Stimulated activated CD4-positive, alpha-beta T cell treated with anti-CD3 and anti-CD28 coated beads, Interleukin-2, amount 100 ng/mL, for 4 hours (primary cell): ENCODE results near the gene COX4I2.
"Not testable (repeated sequence)": the region's sequence is repeated elsewhere in the genome, so short reads cannot be mapped to it uniquely, and the experiment has no call there.

Experiments
- DNase-seq: peaks from one replicate; pipeline ENCODE4 v3.0.0-alpha.2; 2020; ENCODE audit warnings: low read depth

The COX4I2 gene

DNA sequence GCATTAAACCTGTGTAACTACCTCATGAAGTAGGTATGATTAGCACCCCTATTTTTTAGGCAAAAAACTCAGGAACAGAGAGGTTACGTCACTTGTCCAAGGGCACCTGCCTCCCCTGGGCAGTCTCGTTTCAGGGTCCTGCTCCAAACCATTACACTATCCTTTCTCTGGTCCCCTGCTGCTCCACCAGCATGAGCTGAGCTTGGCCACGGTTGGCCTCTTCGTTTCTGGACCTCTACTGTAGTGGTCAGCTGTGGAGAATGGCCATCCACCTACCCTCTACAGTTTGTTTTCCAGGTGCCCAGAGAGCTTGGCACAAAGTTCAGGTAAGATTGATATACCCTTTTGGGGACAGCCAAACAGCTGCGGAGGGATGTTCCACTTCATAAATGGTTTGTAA lies 16.8 kb downstream of the COX4I2 start:
- no peak for DNase-seq

DNA sequence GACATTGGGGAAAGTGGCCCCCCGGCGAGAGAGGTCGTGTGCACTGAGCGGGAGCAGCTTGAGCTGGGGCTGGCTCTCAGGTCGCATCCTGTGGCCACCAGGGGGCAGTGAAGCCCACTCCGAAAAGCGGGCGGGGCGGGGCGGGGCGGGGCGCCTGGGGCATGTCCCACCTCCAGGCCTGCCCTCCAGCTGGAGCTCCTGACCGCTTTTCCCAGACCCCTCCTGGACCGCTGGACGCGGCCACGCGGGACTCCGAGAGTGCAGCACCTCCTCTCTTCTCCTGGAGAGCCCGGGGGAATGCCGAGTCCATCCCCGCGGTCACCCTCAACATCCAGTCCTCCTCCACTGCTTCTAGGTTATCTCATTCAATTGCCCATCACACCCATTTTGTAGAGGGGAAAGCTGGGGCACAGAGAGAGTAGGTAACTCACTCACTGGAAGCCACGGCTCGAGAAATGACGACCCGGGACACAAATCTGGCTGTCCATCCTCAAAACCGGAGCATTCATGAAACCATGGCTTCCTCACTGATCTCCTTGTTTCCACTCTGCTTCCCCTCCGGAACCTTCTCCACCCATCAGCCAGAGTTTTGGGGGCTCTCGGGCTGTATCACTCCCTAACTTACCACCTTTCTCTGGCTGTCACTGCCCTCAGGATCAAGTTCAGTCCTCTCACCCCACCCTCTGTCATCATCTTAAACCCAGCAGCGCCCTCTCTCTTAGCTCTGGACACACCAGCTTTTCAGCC lies 24.1 kb downstream of the COX4I2 start:
- peak; percentile 60 for DNase-seq

DNA sequence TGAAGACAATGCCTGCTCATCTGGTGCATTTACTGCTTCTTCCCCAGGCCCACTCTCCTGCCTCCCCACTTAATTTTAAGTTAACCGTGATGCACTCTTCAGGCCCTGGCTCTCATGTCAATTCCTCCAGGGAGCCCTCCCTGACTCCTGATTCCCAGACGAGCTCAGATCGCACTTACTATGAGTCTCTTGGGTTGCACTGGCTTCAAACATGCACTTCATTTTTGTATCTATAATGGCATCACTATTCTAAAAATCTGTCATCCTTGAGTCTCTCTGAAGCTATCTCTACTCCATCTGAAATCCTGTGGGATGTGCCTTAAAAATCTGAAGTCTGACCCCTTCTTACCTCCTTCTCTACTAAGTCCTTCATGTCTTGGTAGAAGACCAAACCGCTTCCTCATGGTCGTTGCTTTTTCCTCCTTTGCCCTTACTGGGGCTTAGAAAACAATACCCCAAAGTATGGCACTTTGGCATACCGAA lies 24.7 kb downstream of the COX4I2 start:
- no peak for DNase-seq

DNA sequence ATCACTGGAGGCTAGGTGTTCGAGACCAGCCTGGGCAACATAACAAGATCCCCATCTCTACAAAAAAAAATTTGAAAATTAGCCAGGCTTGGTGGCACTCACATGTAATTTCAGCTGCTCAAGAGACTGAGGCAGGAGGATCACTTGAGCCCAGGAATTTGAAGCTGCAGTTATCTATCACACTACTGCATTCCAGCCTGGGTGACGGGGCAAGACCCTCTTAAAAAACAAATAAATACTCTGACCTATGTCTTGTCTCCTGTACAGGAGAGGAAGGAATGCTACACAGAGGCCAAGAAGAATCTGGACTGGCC lies 25.8 kb downstream of the COX4I2 start:
- DNase-seq: no peak

DNA sequence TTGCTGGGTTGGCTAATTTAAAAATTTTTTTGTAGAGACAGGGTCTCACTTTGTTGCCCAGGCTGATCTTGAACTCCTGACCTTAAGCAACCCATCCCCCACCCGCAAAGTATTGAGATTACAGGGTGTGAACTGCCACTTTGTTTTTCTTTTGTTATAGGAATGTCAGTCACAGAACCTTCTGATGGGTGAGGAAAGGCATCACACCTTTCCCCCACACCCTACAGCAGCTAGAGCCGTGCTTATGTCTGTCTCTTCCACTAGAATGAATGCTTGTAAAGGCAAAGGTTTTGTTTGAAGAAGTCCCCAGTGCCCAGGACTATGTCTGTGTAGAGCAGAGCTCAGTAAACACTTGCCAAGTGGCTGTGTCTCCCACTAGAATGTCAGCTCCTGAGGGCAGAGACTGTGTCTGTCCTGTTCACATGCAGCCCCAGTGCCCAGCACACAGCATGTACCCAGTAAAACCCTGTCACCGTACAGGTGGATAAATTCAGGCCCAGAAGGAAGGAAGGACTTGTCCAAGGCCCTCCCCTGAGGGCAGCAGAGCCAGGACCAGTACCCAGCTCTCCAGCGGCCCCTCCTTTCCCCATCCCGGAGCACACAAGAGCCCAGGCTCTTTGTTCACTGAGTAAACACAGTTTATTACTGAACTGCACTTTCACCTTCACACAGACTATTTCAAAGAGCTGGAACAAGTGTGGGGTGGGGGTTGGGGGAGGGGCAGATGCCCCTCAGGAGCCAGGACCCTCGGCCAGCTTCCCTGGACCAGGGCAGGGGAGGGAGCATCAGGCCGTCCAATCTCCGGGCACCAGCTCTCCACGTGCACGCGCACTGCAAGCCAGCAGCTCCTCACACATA lies 26.4 kb downstream of the COX4I2 start:
- no peak for DNase-seq

DNA sequence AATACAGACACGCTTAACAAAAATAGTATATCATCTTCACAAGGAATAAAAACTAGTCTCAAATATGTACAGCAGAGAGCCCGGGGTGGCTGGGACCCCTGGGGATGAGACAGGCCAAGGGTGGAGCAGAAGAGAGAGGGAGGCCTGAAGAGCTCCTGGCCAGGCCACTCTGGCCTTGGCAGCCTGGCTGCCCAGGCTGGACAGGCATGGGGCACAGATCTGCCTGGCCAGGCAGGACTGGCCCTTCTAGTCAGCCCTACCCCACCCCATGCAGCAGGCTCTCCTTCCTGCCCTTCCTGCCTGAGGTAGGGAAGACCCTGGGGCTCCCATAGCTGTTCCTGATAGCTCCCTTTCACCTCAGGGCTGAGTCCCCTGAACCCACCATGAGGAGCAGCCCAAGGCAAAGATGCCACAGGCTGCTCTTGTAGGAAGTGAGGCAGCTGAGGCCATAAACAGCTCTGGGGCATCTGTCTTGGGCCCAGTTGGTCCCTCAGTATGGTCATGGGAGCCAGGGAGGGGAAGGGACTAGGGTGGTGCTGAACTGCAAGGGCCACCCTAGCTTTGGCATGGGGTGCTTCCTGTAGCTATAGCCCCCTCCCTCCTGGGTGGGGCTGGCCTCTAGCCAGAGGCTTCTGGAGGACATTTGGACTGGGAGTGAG lies 27.1 kb downstream of the COX4I2 start:
- DNase-seq: no peak

DNA sequence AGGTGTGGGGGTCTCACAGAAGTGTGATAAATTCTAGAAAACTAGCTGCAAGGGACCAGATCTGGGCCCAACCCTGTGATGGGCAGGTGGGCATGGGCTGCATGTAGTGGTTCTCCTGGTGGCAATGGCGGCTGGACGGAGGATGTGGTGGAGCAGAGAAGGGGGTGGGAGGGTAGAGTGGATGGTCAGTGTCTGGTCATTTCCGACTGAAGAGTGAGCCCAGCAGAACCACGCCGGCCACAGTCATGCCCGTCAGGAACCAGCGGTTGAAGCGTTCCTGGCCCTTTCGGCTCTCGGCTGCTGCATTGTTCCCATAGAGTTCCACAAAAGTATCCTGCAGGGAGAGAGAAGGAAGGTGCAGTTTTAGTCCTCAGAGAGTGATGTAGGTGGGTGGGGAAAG lies 28.0 kb downstream of the COX4I2 start:
- DNase-seq: no peak

DNA sequence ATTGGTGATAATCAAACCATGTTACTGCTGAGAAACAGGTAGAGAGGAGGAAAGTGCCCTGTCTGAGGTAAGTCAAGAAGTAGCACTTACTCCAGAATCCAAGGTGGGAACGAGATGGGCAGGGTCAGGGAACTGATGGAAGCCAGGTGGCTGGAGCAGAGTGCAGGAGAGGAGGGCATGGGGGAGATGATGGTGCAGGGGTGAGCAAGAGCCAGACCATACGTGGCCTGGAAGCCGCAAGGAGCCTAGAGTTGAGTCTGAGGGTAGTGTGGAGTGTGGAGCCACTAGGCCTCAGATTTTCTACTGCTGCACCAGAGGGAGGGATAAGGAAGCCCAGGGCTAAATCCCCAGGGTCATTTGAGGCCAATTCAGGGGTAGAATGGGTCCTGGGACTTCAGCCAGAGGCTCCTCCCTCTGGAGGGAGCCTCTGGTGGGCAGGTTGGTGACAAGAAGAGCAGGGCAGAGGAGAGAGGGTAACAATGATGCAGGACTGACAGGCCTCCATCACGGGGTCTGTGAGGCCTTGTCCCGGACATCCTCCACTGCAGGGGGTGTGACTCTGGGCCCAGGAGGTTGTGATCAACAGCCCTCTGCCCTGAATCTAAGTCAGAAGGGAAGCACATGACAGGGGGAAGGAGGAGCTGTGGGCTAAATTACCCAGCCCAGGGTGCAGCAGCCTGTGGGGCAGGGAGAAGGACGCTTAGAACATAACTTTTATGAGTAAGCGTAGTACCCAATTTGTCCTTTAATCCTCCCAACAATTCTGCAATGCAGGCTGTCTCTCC lies 28.7 kb downstream of the COX4I2 start:
- no peak for DNase-seq

DNA sequence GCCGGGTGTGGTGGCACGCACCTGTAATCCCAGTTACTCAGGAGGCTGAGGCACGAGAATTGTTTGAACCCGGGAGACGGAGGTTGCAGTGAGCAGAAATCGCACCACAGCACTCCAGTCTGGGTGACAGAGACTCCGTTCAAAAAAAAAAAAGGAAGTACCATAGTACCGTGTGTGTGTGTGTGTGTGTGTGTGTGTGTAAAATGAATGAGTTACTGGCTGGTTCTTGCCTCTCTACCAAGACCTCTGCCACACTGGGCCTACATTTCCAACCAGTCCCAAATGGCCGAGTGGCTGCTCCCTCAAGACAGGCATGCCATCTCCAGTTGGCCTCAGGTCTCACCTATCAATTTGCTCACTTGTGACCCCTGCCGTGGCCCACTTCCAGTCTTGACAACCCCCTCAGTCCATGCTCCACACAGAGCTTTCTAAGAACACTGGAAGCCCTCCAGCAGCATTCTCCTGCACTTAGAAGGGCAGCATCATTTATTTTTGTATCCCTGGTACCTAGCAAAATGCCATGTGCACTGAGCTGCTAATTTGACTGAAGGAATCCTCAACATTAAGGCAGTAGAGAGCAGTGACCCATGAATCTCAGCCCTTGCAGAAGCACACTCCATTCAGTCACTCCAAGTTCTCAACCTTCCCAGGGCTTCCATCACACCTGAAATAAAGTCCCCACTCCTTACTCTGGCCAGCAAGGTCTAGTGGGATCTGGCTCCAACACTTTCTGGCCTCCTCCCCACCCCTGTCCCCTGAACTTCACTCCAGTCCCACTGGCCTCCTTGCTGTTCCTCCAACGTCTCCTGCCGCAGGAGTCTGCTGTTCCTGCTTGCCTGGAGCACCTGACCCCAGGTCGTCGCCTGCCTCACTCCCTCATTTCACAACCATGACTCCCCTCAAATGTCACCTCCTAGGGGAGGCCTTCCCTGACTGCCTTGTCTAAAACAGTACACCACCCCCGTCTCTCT lies 29.9 kb downstream of the COX4I2 start:
- no peak for DNase-seq

DNA sequence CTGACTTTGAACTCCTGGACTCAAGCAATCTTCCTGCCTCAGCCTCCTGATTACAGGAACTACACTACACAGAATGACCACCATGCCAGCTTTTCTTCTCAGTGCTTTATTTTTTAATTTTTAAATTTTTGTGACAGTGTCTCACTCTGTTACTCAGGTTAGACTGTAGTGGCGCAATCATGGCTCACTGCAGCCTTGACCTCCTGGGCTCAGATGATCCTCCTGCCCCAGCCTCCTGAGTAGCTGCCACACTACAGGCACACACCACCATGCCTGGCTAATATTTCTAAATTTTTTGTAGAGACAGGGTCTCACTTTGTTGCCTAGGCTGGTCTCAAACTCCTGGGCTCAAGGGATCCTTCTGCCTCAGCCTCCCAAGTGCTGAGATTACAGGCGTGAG lies 31.2 kb downstream of the COX4I2 start:
- not testable (repeated sequence) for DNase-seq

DNA sequence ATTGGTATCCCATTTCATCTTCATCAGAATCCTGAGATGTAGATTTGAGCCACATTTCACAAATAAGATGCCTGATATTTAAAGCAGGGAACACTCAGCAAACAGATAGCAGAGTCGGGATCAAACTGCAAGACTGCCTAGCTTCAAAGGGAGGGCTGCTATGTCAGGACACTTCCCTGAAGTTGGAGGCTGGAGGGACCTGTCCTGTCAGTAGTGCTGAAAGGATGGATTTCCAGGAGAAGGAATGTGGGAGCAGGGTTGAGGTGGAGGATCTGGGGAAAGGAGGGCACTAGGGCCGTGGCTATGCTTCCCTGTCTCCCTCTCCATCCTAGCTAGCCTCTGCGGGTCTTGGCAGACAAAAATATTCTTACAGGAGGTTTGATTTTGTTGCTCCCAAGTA lies 32.2 kb downstream of the COX4I2 start:
- DNase-seq: no peak

DNA sequence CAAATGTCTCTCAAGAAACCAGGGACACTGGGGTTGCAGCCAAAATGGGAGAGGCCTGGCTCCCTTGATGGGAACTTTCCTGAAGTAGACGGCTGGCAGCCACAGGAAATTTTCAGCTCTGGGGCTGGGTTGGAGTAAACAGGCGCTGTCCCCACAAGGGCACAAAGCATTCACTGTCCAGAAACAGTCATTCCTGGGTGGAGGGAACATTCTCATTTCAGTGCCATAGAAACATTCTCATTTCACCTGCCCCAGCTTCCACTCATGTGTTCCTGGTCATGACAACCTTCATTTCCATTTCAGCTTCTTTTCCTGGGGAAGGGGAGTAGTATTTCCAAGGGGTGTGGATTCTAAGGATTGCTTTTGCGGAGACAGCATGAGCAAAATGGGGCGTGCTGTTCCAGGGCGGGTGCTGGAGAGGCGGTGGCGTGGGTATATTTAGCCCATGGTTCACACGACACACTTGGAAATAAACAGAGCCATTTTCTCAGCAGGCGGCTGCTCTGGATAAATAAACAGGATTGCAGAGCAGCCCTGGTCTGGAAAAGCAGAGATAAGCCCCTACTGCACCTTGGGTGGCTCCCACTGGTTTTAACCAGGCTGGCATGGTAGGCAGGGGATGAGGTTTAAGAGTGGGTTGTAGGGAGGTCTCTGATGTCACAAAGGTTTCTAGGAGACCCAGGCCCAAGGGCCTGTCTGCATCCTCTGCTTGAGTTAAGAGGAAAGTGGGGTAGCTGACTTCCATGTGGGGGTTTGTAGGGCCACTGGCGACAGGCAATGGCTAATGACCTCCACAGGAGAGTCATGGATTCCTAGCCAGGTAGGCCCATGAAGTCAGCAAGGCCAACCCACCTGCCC lies 32.9 kb downstream of the COX4I2 start:
- no peak for DNase-seq

DNA sequence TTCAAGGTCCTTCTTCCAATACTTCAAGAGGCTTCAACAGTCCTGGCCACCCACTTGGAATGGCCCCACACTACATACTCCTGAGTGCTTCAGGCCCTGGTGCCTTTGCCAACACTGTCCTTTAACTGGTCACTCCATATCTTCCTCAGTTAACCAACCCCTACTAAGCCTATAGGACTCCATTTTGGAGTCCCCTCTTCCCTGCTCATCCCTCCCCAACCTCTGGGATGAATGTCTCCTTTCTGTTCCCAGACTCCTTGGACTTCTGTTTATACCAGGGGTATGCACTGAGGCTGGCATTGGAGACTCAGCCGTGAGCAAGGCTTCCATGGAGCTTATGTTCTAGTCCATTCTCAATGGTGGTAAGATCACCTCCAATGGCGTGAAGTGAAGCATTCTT lies 33.6 kb downstream of the COX4I2 start:
- no peak for DNase-seq

DNA sequence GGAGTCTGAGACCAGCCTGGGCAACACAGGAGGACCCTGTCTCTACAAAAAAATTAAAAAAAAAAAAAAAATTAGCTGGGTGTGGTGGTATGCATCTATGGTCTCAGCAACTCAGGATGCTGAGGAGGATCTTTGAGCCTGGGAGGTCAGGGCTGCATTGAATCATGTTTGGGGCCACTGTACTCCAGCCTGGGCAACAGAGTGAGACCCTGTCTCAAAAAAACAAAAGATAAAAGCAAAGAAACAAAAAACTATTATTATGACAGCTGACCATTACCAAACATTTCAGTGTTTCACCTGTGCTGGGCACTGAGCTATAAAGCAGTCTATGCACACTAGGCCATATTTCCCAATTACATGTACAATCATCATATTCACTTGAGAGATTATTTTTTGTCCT lies 35.7 kb downstream of the COX4I2 start:
- no peak for DNase-seq

DNA sequence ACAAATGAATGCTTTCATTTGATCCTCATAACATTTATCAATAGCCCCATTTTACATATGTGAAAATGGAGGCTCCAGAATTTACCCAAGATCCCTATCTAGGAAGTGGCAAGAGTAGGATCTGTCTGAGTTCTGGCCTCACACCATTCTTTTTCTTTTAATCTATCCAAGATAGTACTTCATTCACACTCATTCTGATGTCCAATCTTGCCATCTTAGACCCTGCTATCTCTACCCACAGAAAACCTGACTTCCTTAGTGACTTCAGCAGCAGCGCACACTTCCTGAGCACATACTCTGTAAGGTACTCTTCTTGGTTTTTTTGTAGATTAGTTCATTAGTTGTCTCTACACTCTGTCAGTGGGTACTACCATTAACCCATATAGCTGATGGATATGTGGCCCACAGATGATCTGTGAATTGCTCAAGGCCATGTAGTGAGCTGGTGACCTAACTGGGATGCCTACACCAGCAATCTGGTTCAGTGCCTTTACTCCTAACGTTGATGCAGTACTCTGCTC lies 36.3 kb downstream of the COX4I2 start:
- DNase-seq: no peak

DNA sequence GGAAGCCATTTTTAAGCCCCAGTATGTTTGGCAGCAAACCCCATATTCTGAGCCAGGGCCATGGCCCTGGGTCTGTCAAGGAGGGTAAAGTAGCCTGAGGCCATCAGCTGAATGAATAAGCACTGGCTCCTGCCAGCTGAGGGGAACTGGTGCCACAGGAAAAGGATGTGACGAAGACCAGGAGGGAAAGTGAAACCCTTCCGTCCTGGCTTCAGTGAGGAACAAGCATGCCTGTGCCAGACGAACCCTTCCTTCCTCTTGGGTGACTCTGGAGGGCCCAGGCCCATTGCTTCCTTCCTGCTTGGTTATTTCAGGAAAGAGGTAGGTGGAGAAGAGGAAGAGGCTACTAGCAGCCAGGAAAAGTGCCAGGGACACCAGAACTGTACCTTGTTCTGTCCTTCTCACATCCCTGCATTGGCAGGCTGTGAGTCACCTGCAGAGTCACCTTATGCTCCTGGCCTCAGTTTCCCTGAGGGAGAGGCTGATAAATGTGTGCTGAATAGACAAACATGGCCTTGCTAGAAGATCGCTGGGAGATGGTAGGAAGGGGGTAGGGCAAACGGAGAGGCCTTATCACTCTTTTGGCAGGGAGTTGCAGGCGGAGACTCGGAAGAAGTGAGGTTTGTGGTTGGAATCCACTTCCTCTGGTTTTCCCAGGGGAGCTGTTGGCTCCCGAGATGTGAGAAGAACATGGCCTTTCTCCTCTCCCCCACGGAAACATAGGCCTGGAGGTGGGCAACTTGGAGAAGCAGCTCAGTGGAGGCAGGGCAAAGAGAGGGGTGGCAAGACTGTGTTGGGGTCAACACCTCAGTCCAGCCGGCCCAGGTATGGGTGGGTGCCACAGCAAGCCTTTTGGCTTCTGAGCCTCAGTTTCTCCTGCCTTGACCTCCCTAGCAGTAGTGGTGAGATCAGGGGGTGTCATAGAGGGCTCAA lies 37.4 kb downstream of the COX4I2 start:
- peak; percentile 60 for DNase-seq

DNA sequence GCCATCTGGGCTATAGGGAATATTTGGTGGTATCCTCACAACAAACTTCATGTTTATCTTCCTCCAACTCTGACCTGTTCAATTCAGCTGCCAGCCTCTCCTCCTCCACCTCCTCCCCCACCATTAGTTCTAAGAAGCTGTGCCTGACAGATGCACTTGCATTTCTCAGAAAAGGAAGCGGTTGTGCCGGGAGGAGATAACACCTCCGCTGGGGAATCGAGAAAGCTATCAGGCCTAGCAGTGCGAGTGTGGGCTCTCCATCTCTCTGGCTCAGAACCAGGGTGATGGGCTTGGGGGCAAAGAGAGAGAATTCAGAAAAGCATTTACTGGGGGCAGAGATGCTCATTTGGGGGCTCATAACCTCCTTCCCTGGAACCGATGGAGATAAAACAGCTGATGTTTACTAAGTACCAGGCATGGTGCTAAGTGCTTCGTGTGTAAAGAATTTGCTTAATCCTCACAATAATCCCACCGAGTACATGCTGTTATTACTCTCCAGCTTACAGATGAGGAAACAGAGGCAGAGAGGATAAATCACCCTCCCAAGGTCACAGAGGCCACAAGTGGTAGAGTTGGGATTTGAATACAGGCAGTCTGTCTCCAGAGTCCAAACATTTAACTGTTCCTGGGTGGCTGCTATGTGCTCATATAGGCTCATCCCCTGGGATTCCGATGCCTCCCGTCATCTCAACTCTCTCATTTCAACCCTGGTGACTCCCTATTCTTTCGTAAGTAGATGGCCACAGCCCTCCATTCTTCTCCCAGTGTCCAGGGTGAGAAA lies 38.3 kb downstream of the COX4I2 start:
- peak; percentile 72 for DNase-seq

DNA sequence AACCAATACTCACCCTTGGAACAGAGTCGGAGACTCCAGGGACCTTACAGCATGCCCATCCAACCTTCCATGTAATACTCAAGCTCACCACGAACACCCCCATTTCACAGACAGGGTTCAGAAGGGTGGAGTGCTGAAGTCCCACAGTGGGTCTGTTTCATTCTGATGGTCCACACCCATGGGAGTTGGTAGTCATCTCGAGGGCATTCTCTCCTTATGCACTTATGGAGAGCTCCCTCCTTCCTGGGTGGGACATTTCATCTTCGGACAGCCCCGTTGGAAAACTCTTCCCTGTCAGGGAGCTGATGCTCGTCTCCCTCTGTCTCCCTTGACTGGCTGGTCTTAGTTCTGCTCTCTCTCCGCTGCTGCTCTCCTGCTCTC lies 38.9 kb downstream of the COX4I2 start:
- DNase-seq: no peak
